ENCODE data around the gene CEP295NL. TPM values are rescaled to one million over a fixed set of nuclear protein-coding genes. Genes with fewer than 3 reads are reported as not detected.

CEP295NL gene
- total and polyA plus RNA-seq, 2 of the 8 experiments (the other 6 are each of a cell fraction or from before 2014, with no cell fraction given) = 0.06 to 2.0 TPM

- no peak overlapping the region for H2BK5ac ChIP-seq (ENCODE audit: low read depth, low read length)
- H4K8ac ChIP-seq (ENCODE audit: extremely low read depth, insufficient read depth, low read length) = no peak overlapping the region
- no peak overlapping the region for H2BK20ac ChIP-seq (ENCODE audit: low read length)
- H3K27me3 ChIP-seq (replicated peaks in 1 of 4; ENCODE audit: control insufficient read depth in 3 of 4, extremely low read depth in 1 of 4, insufficient read depth in 3 of 4, low read length in 3 of 4) = no peaks in the 10 kb centered on the region; a peak in 1 of 7 replicates
- no peak overlapping the region for H2BK15ac ChIP-seq (ENCODE audit: low read length)
- no peak overlapping the region for H2AFZ ChIP-seq (ENCODE audit: low read length)
- TF ChIP-seq CEBPB (IDR thresholded peaks at IDR 0.05; ENCODE audit: low read depth, low read length) (no peak), RAD21 (IDR thresholded peaks at IDR 0.05 in 1 of 2, conservative IDR thresholded peaks at IDR 0.05 in 1 of 2; ENCODE audit: low read depth in 2 of 2, low read length in 2 of 2) (no peak), KDM1A (IDR thresholded peaks at IDR 0.05; ENCODE audit: borderline replicate concordance, low read length) (no peak), CHD2 (IDR thresholded peaks at IDR 0.05; ENCODE audit: low read length) (no peak), CTCF (IDR thresholded peaks at IDR 0.05; ENCODE audit: control extremely low read depth in 1 of 3, insufficient read depth in 1 of 3, low read depth in 1 of 3, low read length in 3 of 3) (no peak)
- no peak overlapping the region for H3K27ac ChIP-seq (ENCODE audit: low read depth, low read length)
- no peak overlapping the region for H3K23ac ChIP-seq (ENCODE audit: insufficient read length)
- no peak overlapping the region for H2AK5ac ChIP-seq (ENCODE audit: low read depth, low read length)
- POLR2A ChIA-PET (ENCODE audit: partially characterized antibody) = no interaction called here
- H4K5ac ChIP-seq (ENCODE audit: insufficient read length, low read depth, low read length) = no peak overlapping the region
- H3K4me1 ChIP-seq (replicated peaks in 1 of 4; ENCODE audit: control insufficient read depth in 3 of 4, insufficient read depth in 4 of 4, low read length in 3 of 4) = peaks cover 0 to 11% (median 7%) of the 10 kb centered on the region in 4 experiments; a peak in 6 of 7 replicates
- H3K23me2 ChIP-seq (ENCODE audit: low read depth, low read length) = no peaks in the 10 kb centered on the region; the same call in 1 of the 2 replicates
- 89% methylated on average over 10 of the region's 10 CpGs; no CpG with 5 or more reads in 1 of the 2 experiments for WGBS, 2 experiments (ENCODE audit: extremely low coverage in 1 of 2, insufficient coverage in 1 of 2, insufficient read length in 1 of 2, insufficient replicate concordance in 2 of 2, low coverage in 1 of 2, low lambda C conversion rate in 2 of 2, missing lambda C conversion rate in 1 of 2)
- no peak overlapping the region for H3K18ac ChIP-seq (ENCODE audit: extremely low read depth, low read length)
- H2BK12ac ChIP-seq (ENCODE audit: low read depth, low read length) = no peak overlapping the region
- H3K4ac ChIP-seq (replicated peaks; ENCODE audit: insufficient read length, low read depth, low read length) = no peak overlapping the region
- H3K4me3 ChIP-seq (ENCODE audit: extremely low read depth in 1 of 4, insufficient read depth in 2 of 4, low read depth in 3 of 4, low read length in 4 of 4) = no peak overlapping the region
- FAIRE-seq = no peak
- peaks cover 4 to 14% of the 10 kb centered on the region in 2 experiments for H4K20me1 ChIP-seq (replicated peaks in 1 of 2; ENCODE audit: control insufficient read depth in 1 of 2, insufficient read depth in 2 of 2, low read length in 2 of 2)
- CTCF ChIA-PET (ENCODE audit: partially characterized antibody) = interaction anchor here (0.5 to 2.6 kb wide), 3 partner anchors 13 to 82 kb away, joined by 3 to 8 read pairs (median 3); no protein-coding TSS in a partner anchor
- H4K91ac ChIP-seq (replicated peaks; ENCODE audit: insufficient read length, low read length) = no peak overlapping the region
- H3K4me2 ChIP-seq (ENCODE audit: insufficient read depth in 1 of 2, low read depth in 2 of 2, low read length in 2 of 2) = no peak overlapping the region
- H3K56ac ChIP-seq (replicated peaks; ENCODE audit: insufficient read length, low read depth, low read length) = no peak overlapping the region
- DNase-seq (ENCODE audit: low read depth in 1 of 2, low spot score in 2 of 2) = no peak
- no peaks in the 10 kb centered on the region; a peak in 3 of 8 replicates for H3K36me3 ChIP-seq (ENCODE audit: control insufficient read depth in 2 of 4, insufficient read depth in 4 of 4, low read length in 3 of 4)
- peaks cover 9% of the 10 kb centered on the region for H3K79me1 ChIP-seq (ENCODE audit: low read depth, low read length)
- H3K9ac ChIP-seq (replicated peaks in 1 of 4; ENCODE audit: extremely low read depth in 1 of 4, low read depth in 3 of 4, low read length in 3 of 4) = no peak overlapping the region
- peaks cover 0 to 12% of the 10 kb centered on the region in 2 experiments; a peak in 1 of 4 replicates for H3K79me2 ChIP-seq (ENCODE audit: control insufficient read depth in 1 of 2, insufficient read depth in 2 of 2, low read length in 2 of 2)
- no peaks in the 10 kb centered on the region for H3K9me3 ChIP-seq (ENCODE audit: insufficient read depth in 2 of 2, low read depth in 1 of 2, low read length in 1 of 2)
- no peak overlapping the region for H2BK120ac ChIP-seq (replicated peaks; ENCODE audit: low read depth, low read length)
- no peak overlapping the region for H3K14ac ChIP-seq (ENCODE audit: insufficient read length)
Measured at GRCh38 chr17:78888941-78889518, 14.0 kb downstream of the CEP295NL start.

All from H1 (cell line).